Astrocyte (in vitro differentiated cells and primary cell): ENCODE data around the gene SSBP2.
"Not testable (repeated sequence)": the region's sequence is repeated elsewhere in the genome, so short reads cannot be mapped to it uniquely, and the experiment has no call there.

ENCODE experiments used
- EZH2 ChIP-seq: IDR thresholded peaks from 2 replicates; pipeline ENCODE4 v1.6.1; 2012; ENCODE audit warnings: mild to moderate bottlenecking, low read length, inconsistent platforms; ENCODE audit not compliant: insufficient read depth
- TF ChIP-seq, protein P1 (sequence below): IDR thresholded peaks from 2 replicates; pipeline ENCODE4 v1.5.1; 2011; ENCODE audit warnings: low read depth, mild to moderate bottlenecking, inconsistent platforms, low read length, moderate library complexity; ENCODE audit not compliant: insufficient read depth

DNA sequence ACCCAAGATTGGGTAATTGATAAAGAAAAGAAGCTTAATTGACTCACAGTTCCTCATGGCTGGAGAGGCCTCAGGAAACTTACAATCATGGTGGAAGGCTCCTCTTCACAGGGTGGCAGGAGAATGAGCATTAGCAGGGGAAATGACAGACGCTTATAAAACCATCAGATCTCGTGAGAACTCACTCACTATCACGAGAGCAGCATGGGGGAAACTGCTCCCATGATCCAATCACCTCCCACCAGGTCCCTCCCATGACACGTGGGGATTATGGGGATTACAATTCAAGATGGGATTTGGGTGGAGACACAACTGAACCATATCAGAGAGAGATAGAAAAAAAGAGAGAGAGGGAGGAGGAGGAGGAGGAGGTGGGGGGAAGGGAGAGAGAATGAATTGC is 343.1 kb downstream of the SSBP2 start:
- TF ChIP-seq, protein P1, sequence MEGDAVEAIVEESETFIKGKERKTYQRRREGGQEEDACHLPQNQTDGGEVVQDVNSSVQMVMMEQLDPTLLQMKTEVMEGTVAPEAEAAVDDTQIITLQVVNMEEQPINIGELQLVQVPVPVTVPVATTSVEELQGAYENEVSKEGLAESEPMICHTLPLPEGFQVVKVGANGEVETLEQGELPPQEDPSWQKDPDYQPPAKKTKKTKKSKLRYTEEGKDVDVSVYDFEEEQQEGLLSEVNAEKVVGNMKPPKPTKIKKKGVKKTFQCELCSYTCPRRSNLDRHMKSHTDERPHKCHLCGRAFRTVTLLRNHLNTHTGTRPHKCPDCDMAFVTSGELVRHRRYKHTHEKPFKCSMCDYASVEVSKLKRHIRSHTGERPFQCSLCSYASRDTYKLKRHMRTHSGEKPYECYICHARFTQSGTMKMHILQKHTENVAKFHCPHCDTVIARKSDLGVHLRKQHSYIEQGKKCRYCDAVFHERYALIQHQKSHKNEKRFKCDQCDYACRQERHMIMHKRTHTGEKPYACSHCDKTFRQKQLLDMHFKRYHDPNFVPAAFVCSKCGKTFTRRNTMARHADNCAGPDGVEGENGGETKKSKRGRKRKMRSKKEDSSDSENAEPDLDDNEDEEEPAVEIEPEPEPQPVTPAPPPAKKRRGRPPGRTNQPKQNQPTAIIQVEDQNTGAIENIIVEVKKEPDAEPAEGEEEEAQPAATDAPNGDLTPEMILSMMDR, result not testable (repeated sequence)
- TF ChIP-seq EZH2, result not testable (repeated sequence)
